ENCODE results near the gene ISX.

ISX gene

GRCh38 chr22:35065796-35066218, at the start of gene ISX:
Gene ISX, plus strand, starts transcription at chr22:35066158. Its CDS starts 930 bp downstream, at chr22:35067088.
- TF ChIP-seq GATA3 (IDR thresholded peaks at IDR 0.05; ENCODE audit: low read depth, low read length) (no peak), GATA2 (IDR thresholded peaks at IDR 0.05; ENCODE audit: low read depth, low read length) (no peak)

- no peak for TF ChIP-seq GATA2 (IDR thresholded peaks at IDR 0.05; ENCODE audit: low read depth, low read length)
- no peak for TF ChIP-seq GATA3 (IDR thresholded peaks at IDR 0.05; ENCODE audit: low read depth, low read length)
Measured at GRCh38 chr22:35016909-35017308, 49.0 kb upstream of the ISX start.

GRCh38 chr22:35018995-35019394, 47.0 kb upstream of the ISX start:
- TF ChIP-seq GATA2 (IDR thresholded peaks at IDR 0.05; ENCODE audit: low read depth, low read length) (no peak), GATA3 (IDR thresholded peaks at IDR 0.05; ENCODE audit: low read depth, low read length) (no peak)

GRCh38 chr22:35020517-35020916, 45.4 kb upstream of the ISX start:
- no peak for TF ChIP-seq GATA2 (IDR thresholded peaks at IDR 0.05; ENCODE audit: low read depth, low read length)
- TF ChIP-seq GATA3 (IDR thresholded peaks at IDR 0.05; ENCODE audit: low read depth, low read length), result no peak

GRCh38 chr22:35021161-35021560, 44.8 kb upstream of the ISX start:
- TF ChIP-seq GATA2 (IDR thresholded peaks at IDR 0.05; ENCODE audit: low read depth, low read length), result no peak
- no peak for TF ChIP-seq GATA3 (IDR thresholded peaks at IDR 0.05; ENCODE audit: low read depth, low read length)

GRCh38 chr22:35022291-35022690, 43.7 kb upstream of the ISX start:
- no peak for TF ChIP-seq GATA3 (IDR thresholded peaks at IDR 0.05; ENCODE audit: low read depth, low read length)

- TF ChIP-seq GATA3 (IDR thresholded peaks at IDR 0.05; ENCODE audit: low read depth, low read length) (no peak), GATA2 (IDR thresholded peaks at IDR 0.05; ENCODE audit: low read depth, low read length) (no peak)
Measured at GRCh38 chr22:35023692-35024363, 42.1 kb upstream of the ISX start.

GRCh38 chr22:35024364-35024692, 41.6 kb upstream of the ISX start:
- TF ChIP-seq GATA2 (IDR thresholded peaks at IDR 0.05; ENCODE audit: low read depth, low read length) (no peak), GATA3 (IDR thresholded peaks at IDR 0.05; ENCODE audit: low read depth, low read length) (no peak)

- TF ChIP-seq GATA3 (IDR thresholded peaks at IDR 0.05; ENCODE audit: low read depth, low read length) (no peak), GATA2 (IDR thresholded peaks at IDR 0.05; ENCODE audit: low read depth, low read length) (no peak)
Measured at GRCh38 chr22:35032571-35032970, 33.4 kb upstream of the ISX start.

GRCh38 chr22:35033635-35034296, 32.2 kb upstream of the ISX start:
- TF ChIP-seq GATA3 (IDR thresholded peaks at IDR 0.05; ENCODE audit: low read depth, low read length) (no peak), GATA2 (IDR thresholded peaks at IDR 0.05; ENCODE audit: low read depth, low read length) (no peak)

GRCh38 chr22:35034963-35035362, 31.0 kb upstream of the ISX start:
- TF ChIP-seq GATA3 (IDR thresholded peaks at IDR 0.05; ENCODE audit: low read depth, low read length) (no peak), GATA2 (IDR thresholded peaks at IDR 0.05; ENCODE audit: low read depth, low read length) (no peak)

GRCh38 chr22:35037089-35037488, 28.9 kb upstream of the ISX start:
- TF ChIP-seq GATA2 (IDR thresholded peaks at IDR 0.05; ENCODE audit: low read depth, low read length), result no peak
- no peak for TF ChIP-seq GATA3 (IDR thresholded peaks at IDR 0.05; ENCODE audit: low read depth, low read length)

GRCh38 chr22:35039625-35040024, 26.3 kb upstream of the ISX start:
- TF ChIP-seq GATA2 (IDR thresholded peaks at IDR 0.05; ENCODE audit: low read depth, low read length), result no peak
- TF ChIP-seq GATA3 (IDR thresholded peaks at IDR 0.05; ENCODE audit: low read depth, low read length), result no peak

GRCh38 chr22:35043252-35043933, 22.6 kb upstream of the ISX start:
- TF ChIP-seq GATA2 (IDR thresholded peaks at IDR 0.05; ENCODE audit: low read depth, low read length) (no peak), GATA3 (IDR thresholded peaks at IDR 0.05; ENCODE audit: low read depth, low read length) (no peak)

GRCh38 chr22:35043934-35044319, 22.0 kb upstream of the ISX start:
- no peak for TF ChIP-seq GATA2 (IDR thresholded peaks at IDR 0.05; ENCODE audit: low read depth, low read length)
- no peak for TF ChIP-seq GATA3 (IDR thresholded peaks at IDR 0.05; ENCODE audit: low read depth, low read length)

All from SH-SY5Y (cell line).